BLaER1 (cell line): ENCODE data around the gene PIK3R1.

Source experiments
- H3K27ac ChIP-seq: shearing (Covaris generic); formaldehyde crosslinking; 2 replicates; pipeline ENCODE4 v1.8.1; 2022
- H3K27me3 ChIP-seq: shearing (Covaris generic); formaldehyde crosslinking; 2 replicates; pipeline ENCODE4 v1.8.1; 2022
- H3K36me3 ChIP-seq: shearing (Covaris generic); formaldehyde crosslinking; 2 replicates; pipeline ENCODE4 v1.8.1; 2022
- H3K4me1 ChIP-seq: shearing (Covaris generic); formaldehyde crosslinking; 2 replicates; pipeline ENCODE4 v1.8.1; 2022
- H3K4me2 ChIP-seq: shearing (Covaris generic); formaldehyde crosslinking; 2 replicates; pipeline ENCODE4 v1.8.1; 2022
- H3K4me3 ChIP-seq: shearing (Covaris generic); formaldehyde crosslinking; 2 replicates; pipeline ENCODE4 v1.8.1; 2022
- H3K9ac ChIP-seq: shearing (Covaris generic); formaldehyde crosslinking; 2 replicates; pipeline ENCODE4 v1.8.1; 2022
- H3K9me3 ChIP-seq: shearing (Covaris generic); formaldehyde crosslinking; 2 replicates; pipeline ENCODE4 v1.8.1; 2022
- H4K20me1 ChIP-seq: shearing (Covaris generic); formaldehyde crosslinking; 2 replicates; pipeline ENCODE4 v1.8.1; 2022
- Cebpa-rat ChIP-seq: shearing (Covaris generic); IDR thresholded peaks from 2 replicates; pipeline ENCODE4 v1.8.1; 2022

PIK3R1 gene

GRCh38 chr5:68341006-68341405 lies 125.5 kb downstream of the PIK3R1 start:
- no peaks in the 10 kb centered on the region for H3K36me3 ChIP-seq
- no peak overlapping the region for H3K27ac ChIP-seq
- TF ChIP-seq Cebpa-rat = no peak
- no peak overlapping the region for H3K4me3 ChIP-seq
- H3K9me3 ChIP-seq = no peaks in the 10 kb centered on the region
- H3K4me2 ChIP-seq = no peak overlapping the region
- H4K20me1 ChIP-seq = no peaks in the 10 kb centered on the region
- H3K9ac ChIP-seq = no peak overlapping the region
- no peaks in the 10 kb centered on the region; the same call in 1 of the 2 replicates for H3K4me1 ChIP-seq
- H3K27me3 ChIP-seq = no peaks in the 10 kb centered on the region

GRCh38 chr5:68342693-68343092 lies 127.1 kb downstream of the PIK3R1 start:
- no peak for TF ChIP-seq Cebpa-rat
- H3K36me3 ChIP-seq = no peaks in the 10 kb centered on the region
- H3K27ac ChIP-seq = no peak overlapping the region
- H3K9ac ChIP-seq = no peak overlapping the region
- no peaks in the 10 kb centered on the region for H3K27me3 ChIP-seq
- no peaks in the 10 kb centered on the region for H3K9me3 ChIP-seq
- H3K4me2 ChIP-seq = no peak overlapping the region
- H3K4me1 ChIP-seq = no peaks in the 10 kb centered on the region; the same call in 1 of the 2 replicates
- H3K4me3 ChIP-seq = no peak overlapping the region
- H4K20me1 ChIP-seq = no peaks in the 10 kb centered on the region

GRCh38 chr5:68343421-68343826 lies 127.9 kb downstream of the PIK3R1 start:
- H3K4me2 ChIP-seq = 0 out of 2 replicates have a peak overlapping the region, but pooled peaks have one; percentile 7
- no peaks in the 10 kb centered on the region for H4K20me1 ChIP-seq

GRCh38 chr5:68344447-68345111 lies 129.0 kb downstream of the PIK3R1 start:
- no peak overlapping the region for H3K27ac ChIP-seq
- no peaks in the 10 kb centered on the region; the same call in 1 of the 2 replicates for H3K4me1 ChIP-seq
- H3K9ac ChIP-seq = no peak overlapping the region
- H3K36me3 ChIP-seq = no peaks in the 10 kb centered on the region
- no peaks in the 10 kb centered on the region for H3K9me3 ChIP-seq
- no peak overlapping the region for H3K4me2 ChIP-seq
- H4K20me1 ChIP-seq = no peaks in the 10 kb centered on the region
- H3K4me3 ChIP-seq = no peak overlapping the region
- TF ChIP-seq Cebpa-rat = no peak
- no peaks in the 10 kb centered on the region for H3K27me3 ChIP-seq

More at GRCh38 chr5:68343421-68343826, 127.9 kb downstream of the PIK3R1 start:
- Histone ChIP-seq H3K9me3 (no peaks in the 10 kb centered on the region), H3K9ac (no peak overlapping the region), H3K27ac (no peak overlapping the region), H3K36me3 (no peaks in the 10 kb centered on the region), H3K4me3 (no peak overlapping the region), H3K4me1 (no peaks in the 10 kb centered on the region; the same call in 1 of the 2 replicates), H3K27me3 (no peaks in the 10 kb centered on the region)
- TF ChIP-seq Cebpa-rat = no peak

- Histone ChIP-seq H3K4me2 (no peak overlapping the region), H3K27ac (no peak overlapping the region), H3K27me3 (no peaks in the 10 kb centered on the region)
Measured at GRCh38 chr5:68345171-68345570, 129.6 kb downstream of the PIK3R1 start.

GRCh38 chr5:68345582-68345981 lies 130.0 kb downstream of the PIK3R1 start:
- no peak overlapping the region for H3K27ac ChIP-seq
- H4K20me1 ChIP-seq = no peaks in the 10 kb centered on the region
- no peak overlapping the region for H3K4me2 ChIP-seq

More at GRCh38 chr5:68345171-68345570, 129.6 kb downstream of the PIK3R1 start:
- H3K4me1 ChIP-seq = no peaks in the 10 kb centered on the region; the same call in 1 of the 2 replicates
- H3K36me3 ChIP-seq = no peaks in the 10 kb centered on the region
- no peak overlapping the region for H3K4me3 ChIP-seq
- no peak overlapping the region for H3K9ac ChIP-seq
- no peaks in the 10 kb centered on the region for H4K20me1 ChIP-seq
- no peaks in the 10 kb centered on the region for H3K9me3 ChIP-seq
- no peak for TF ChIP-seq Cebpa-rat

GRCh38 chr5:68347536-68347935 lies 132.0 kb downstream of the PIK3R1 start:
- Histone ChIP-seq H3K4me3 (no peak overlapping the region), H3K4me1 (no peaks in the 10 kb centered on the region; the same call in 1 of the 2 replicates), H4K20me1 (no peaks in the 10 kb centered on the region), H3K9me3 (no peaks in the 10 kb centered on the region), H3K9ac (no peak overlapping the region), H3K4me2 (no peak overlapping the region), H3K36me3 (no peaks in the 10 kb centered on the region), H3K27me3 (no peaks in the 10 kb centered on the region), H3K27ac (no peak overlapping the region)
- no peak for TF ChIP-seq Cebpa-rat

More at GRCh38 chr5:68345582-68345981, 130.0 kb downstream of the PIK3R1 start:
- H3K36me3 ChIP-seq = no peaks in the 10 kb centered on the region
- H3K4me1 ChIP-seq = no peaks in the 10 kb centered on the region; the same call in 1 of the 2 replicates
- no peak for TF ChIP-seq Cebpa-rat
- no peak overlapping the region for H3K4me3 ChIP-seq
- H3K9me3 ChIP-seq = no peaks in the 10 kb centered on the region
- no peaks in the 10 kb centered on the region for H3K27me3 ChIP-seq
- H3K9ac ChIP-seq = no peak overlapping the region

- H3K9me3 ChIP-seq = no peaks in the 10 kb centered on the region
- no peak for TF ChIP-seq Cebpa-rat
Measured at GRCh38 chr5:68348447-68349222, 133.1 kb downstream of the PIK3R1 start.

GRCh38 chr5:68350176-68350575 lies 134.6 kb downstream of the PIK3R1 start:
- Histone ChIP-seq H3K27me3 (no peaks in the 10 kb centered on the region), H3K4me2 (no peak overlapping the region), H3K9me3 (no peaks in the 10 kb centered on the region), H3K4me1 (peaks cover 6% of the 10 kb centered on the region; the same call in 1 of the 2 replicates), H3K27ac (no peak overlapping the region), H3K36me3 (no peaks in the 10 kb centered on the region), H3K4me3 (no peak overlapping the region), H3K9ac (no peak overlapping the region), H4K20me1 (no peaks in the 10 kb centered on the region)
- TF ChIP-seq Cebpa-rat = no peak

More at GRCh38 chr5:68348447-68349222, 133.1 kb downstream of the PIK3R1 start:
- Histone ChIP-seq H3K36me3 (no peaks in the 10 kb centered on the region), H3K27me3 (no peaks in the 10 kb centered on the region), H3K4me2 (no peak overlapping the region), H4K20me1 (no peaks in the 10 kb centered on the region), H3K4me1 (peaks cover 2% of the 10 kb centered on the region), H3K27ac (no peak overlapping the region), H3K4me3 (no peak overlapping the region), H3K9ac (no peak overlapping the region)
